IMR-90 (cell line): ENCODE measurements around the gene ADD2. TPM values are rescaled to one million over a fixed set of nuclear protein-coding genes. Genes with fewer than 3 reads are reported as not detected.

Source experiments
- ATAC-seq: fragments of 200-7000 bp; cut with Tn5 transposase; 2 replicates; pipeline ENCODE4 v1.9.1; 2020; ENCODE audit warnings: low read depth, mild to moderate bottlenecking, moderate library complexity
- BruUV-seq: library from RNA; stranded (reverse); fragments of 400-500 nt; replicated peaks from 2 replicates; lab custom pipeline; 2021; lab: Mats Ljungman, UMichigan
- CTCF ChIA-PET: fragments of 300-600 bp; formaldehyde crosslinking; extraction: SDS; loops from one replicate; lab custom pipeline; 2021; ENCODE audit warnings: antibody characterized with exemption; lab: Yijun Ruan, JAX
- POLR2A ChIA-PET: fragments of 300-600 bp; sonication (Branson Sonifier 250); formaldehyde crosslinking; loops from one replicate; lab custom pipeline; 2022; ENCODE audit warnings: antibody characterized with exemption; ENCODE audit not compliant: unreplicated experiment; lab: Charles Lee
- DNase-seq: peaks from one replicate; pipeline ENCODE4 v3.0.0; 2013
- H2AFZ ChIP-seq: replicated peaks from 2 replicates; pipeline ENCODE3; 2013; ENCODE audit warnings: low read length, mild to moderate bottlenecking; ENCODE audit not compliant: poor library complexity
- H2AK5ac ChIP-seq: 2 replicates; pipeline ENCODE4 v1.6.1; 2013; ENCODE audit warnings: low read depth, low read length, inconsistent platforms
- H2AK9ac ChIP-seq: replicated peaks from 2 replicates; pipeline ENCODE3; 2013; ENCODE audit warnings: mild to moderate bottlenecking, low read depth, low read length, moderate library complexity; ENCODE audit not compliant: poor library complexity
- H2BK120ac ChIP-seq: 2 replicates; pipeline ENCODE4 v1.6.1; 2013; ENCODE audit warnings: low read depth, low read length, inconsistent platforms
- H2BK15ac ChIP-seq: 3 replicates; pipeline ENCODE4 v1.6.1; 2013; ENCODE audit warnings: low read depth, low read length, inconsistent platforms
- H2BK20ac ChIP-seq: 2 replicates; pipeline ENCODE4 v1.6.1; 2013; ENCODE audit warnings: low read depth, mild to moderate bottlenecking, inconsistent platforms, low read length, moderate library complexity
- H2BK5ac ChIP-seq: 2 replicates; pipeline ENCODE4 v1.6.1; 2013; ENCODE audit warnings: mild to moderate bottlenecking, low read depth, low read length, inconsistent platforms; ENCODE audit not compliant: poor library complexity, severe bottlenecking
- H3K14ac ChIP-seq: replicated peaks from 2 replicates; pipeline ENCODE4 v1.6.1; 2013; ENCODE audit warnings: low read depth, low read length, inconsistent platforms
- H3K18ac ChIP-seq: 2 replicates; pipeline ENCODE4 v1.6.1; 2013; ENCODE audit warnings: low read depth, low read length, control low read depth
- H3K23ac ChIP-seq: 2 replicates; pipeline ENCODE4 v1.6.1; 2013; ENCODE audit warnings: low read depth, low read length, inconsistent platforms
- H3K27ac ChIP-seq: 2 replicates; pipeline ENCODE4 v1.5.1; 2013; ENCODE audit warnings: mild to moderate bottlenecking, control low read depth, low read length; ENCODE audit not compliant: insufficient read depth
- H3K27me3 ChIP-seq: 2 replicates; pipeline ENCODE4 v1.6.1; 2013; ENCODE audit warnings: low read length; ENCODE audit not compliant: control insufficient read depth, insufficient read depth
- H3K36me3 ChIP-seq: 2 replicates; pipeline ENCODE4 v1.6.1; 2013; ENCODE audit warnings: low read length, mixed read lengths; ENCODE audit not compliant: control insufficient read depth, insufficient read depth
- H3K4ac ChIP-seq: 2 replicates; pipeline ENCODE4 v1.6.1; 2013; ENCODE audit warnings: low read depth, low read length, inconsistent platforms
- H3K4me1 ChIP-seq: 2 replicates; pipeline ENCODE4 v1.6.1; 2013; ENCODE audit warnings: low read length, mixed read lengths; ENCODE audit not compliant: control insufficient read depth, insufficient read depth
- H3K4me2 ChIP-seq: 2 replicates; pipeline ENCODE4 v1.6.1; 2013; ENCODE audit warnings: low read depth, mild to moderate bottlenecking, control low read depth, low read length, moderate library complexity
- H3K4me3 ChIP-seq: 2 replicates; pipeline ENCODE4 v1.5.1; 2013; ENCODE audit warnings: low read depth, mild to moderate bottlenecking, control low read depth, low read length, moderate library complexity; ENCODE audit not compliant: insufficient read depth
- H3K56ac ChIP-seq: 2 replicates; pipeline ENCODE4 v1.6.1; 2013; ENCODE audit warnings: low read length, inconsistent platforms; ENCODE audit not compliant: insufficient read depth; ENCODE audit errors: extremely low read depth
- H3K79me1 ChIP-seq, 2 experiments: 2 replicates each; pipeline ENCODE4 v1.6.1; 2013; ENCODE audit warnings: low read length in 2 of 2, inconsistent platforms in 1 of 2, low read depth in 1 of 2
- H3K9ac ChIP-seq: 2 replicates; pipeline ENCODE4 v1.6.1; 2013; ENCODE audit warnings: low read depth, low read length, control low read depth
- H3K9me1 ChIP-seq: 2 replicates; pipeline ENCODE4 v1.6.1; 2013; ENCODE audit warnings: low read length, inconsistent platforms; ENCODE audit not compliant: insufficient read depth
- H3K9me3 ChIP-seq: 2 replicates; pipeline ENCODE4 v1.6.1; 2013; ENCODE audit warnings: low read length; ENCODE audit not compliant: control insufficient read depth, insufficient read depth
- H4K20me1 ChIP-seq: 2 replicates; pipeline ENCODE4 v1.6.1; 2013; ENCODE audit warnings: low read length, inconsistent platforms; ENCODE audit not compliant: insufficient read depth
- H4K5ac ChIP-seq: 2 replicates; pipeline ENCODE4 v1.6.1; 2013; ENCODE audit warnings: mild to moderate bottlenecking, low read depth, low read length, control low read depth
- H4K8ac ChIP-seq, 2 experiments: 2 replicates each; pipeline ENCODE4 v1.6.1; 2013; ENCODE audit warnings: low read depth in 2 of 2, low read length in 2 of 2, control low read depth in 1 of 2, inconsistent platforms in 1 of 2
- H4K91ac ChIP-seq: 2 replicates; pipeline ENCODE4 v1.6.1; 2013; ENCODE audit warnings: low read depth, low read length, inconsistent platforms; ENCODE audit not compliant: insufficient read depth
- CEBPB ChIP-seq: IDR thresholded peaks from 2 replicates; pipeline ENCODE4 v1.6.1; 2012; ENCODE audit warnings: low read depth, low read length, improper control_type of control experiment
- MAFK ChIP-seq: IDR thresholded peaks from 2 replicates; pipeline ENCODE4 v1.6.1; 2012; ENCODE audit warnings: low read depth, low read length, improper control_type of control experiment
- WGBS, 2 experiments: methylation state at CpG; one replicate each; pipeline versions ENCODE4 v1.1.5 to v1.1.7; 2013; ENCODE audit warnings: missing lambda C conversion rate in 2 of 2; ENCODE audit not compliant: insufficient read length in 1 of 2; ENCODE audit errors: extremely low coverage in 2 of 2; 5-methylcytosine and 5-hydroxymethylcytosine counted together
- dilution Hi-C: fragments of 300-500 bp; cut with HindIII; formaldehyde crosslinking; loops from one replicate; pipeline ENCODE4 v1.14.3; 2018; ENCODE audit warnings: low sequenced_read_pairs; ENCODE audit not compliant: unreplicated experiment
- in situ Hi-C: fragments of 300-500 bp; cut with MboI; formaldehyde crosslinking; loops from 3 replicates; pipeline ENCODE4 v1.14.3; 2019; ENCODE audit warnings: low sequenced_read_pairs, inconsistent platforms, mixed read lengths
- intact Hi-C: fragments of 100-400 bp; cut with micrococcal nuclease; formaldehyde crosslinking; loops from 2 replicates; pipeline ENCODE4 v1.10.0; 2022
- polyA plus RNA-seq, 3 experiments: library from polyadenylated mRNA; depleted of rRNA; stranded (reverse); fragments of >200 nt; gene quantifications; 2 replicates each; pipeline ENCODE4 v1.2.3, GENCODE V29; 2012; ENCODE audit warnings: low replicate concordance in 1 of 3
- total RNA-seq: library from RNA; depleted of rRNA; stranded (reverse); fragments of >200 nt; gene quantifications from 2 replicates; pipeline ENCODE4 v1.2.3, GENCODE V29; 2012

Gene ADD2
- total and polyA plus RNA-seq, 2 of the 4 experiments (the other 2 are of a cell fraction), result not detected

DNA sequence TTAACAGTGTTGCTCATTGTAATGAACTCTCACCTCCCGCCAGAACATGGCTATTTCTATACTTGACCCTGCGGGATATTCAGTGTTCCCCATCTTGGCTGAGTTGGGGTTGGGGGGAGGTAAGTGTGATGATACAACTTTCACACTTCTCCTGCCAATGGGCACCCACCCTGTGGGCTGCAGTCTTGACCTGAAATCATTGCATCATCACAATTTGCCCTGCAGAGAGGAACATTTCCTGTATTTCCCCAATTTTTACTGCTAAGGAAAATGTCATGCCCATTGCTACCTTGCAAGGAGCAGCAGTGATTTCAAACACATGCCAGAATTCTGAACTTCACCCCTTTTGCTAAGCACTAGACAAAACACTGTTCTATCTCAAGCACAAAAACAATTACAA, 92.1 kb downstream of the ADD2 start:
- Histone ChIP-seq H3K27me3 (no peaks in the 10 kb centered on the region; the same call in none of the 2 replicates), H2BK15ac (no peak overlapping the region), H3K4ac (no peak overlapping the region), H4K8ac (no peak overlapping the region), H3K9me3 (no peaks in the 10 kb centered on the region), H4K20me1 (no peaks in the 10 kb centered on the region), H3K23ac (no peak overlapping the region), H3K79me1 (no peaks in the 10 kb centered on the region), H3K27ac (no peak overlapping the region), H3K9me1 (no peaks in the 10 kb centered on the region), H3K36me3 (no peaks in the 10 kb centered on the region), H3K56ac (no peak overlapping the region), H2AK9ac (no peak overlapping the region), H2BK20ac (no peak overlapping the region), H3K18ac (no peak overlapping the region), H2BK120ac (no peak overlapping the region), H3K9ac (no peak overlapping the region), H3K4me1 (no peaks in the 10 kb centered on the region), H3K4me2 (no peak overlapping the region), H4K91ac (no peak overlapping the region), H4K5ac (no peak overlapping the region), H2BK5ac (no peak overlapping the region), H3K14ac (no peak overlapping the region), H2AFZ (no peak overlapping the region), H3K4me3 (no peak overlapping the region), H2AK5ac (no peak overlapping the region)
- no TSS peak for BruUV-seq
- ATAC-seq, result no peak
- intact Hi-C loops, result no loop called here
- WGBS, 2 experiments, result no CpG with 5 or more reads among the region's 2 CpGs
- ChIA-PET CTCF (no interaction called here), POLR2A (no interaction called here)
- dilution Hi-C loops, result no loop called here
- 0 out of 2 replicates have a peak, but pooled peaks have one; percentile 26 for TF ChIP-seq CEBPB
- no peak for TF ChIP-seq MAFK
- no peak for DNase-seq
- in situ Hi-C loops, result no loop called here
